Liver (tissue), 9 donors: ENCODE results near the gene B4GALT2. TPM values are rescaled to one million over a fixed set of nuclear protein-coding genes. Genes with fewer than 3 reads are reported as not detected.

Experiments used
- DNase-seq: peaks from one replicate; pipeline ENCODE4 v3.0.0-alpha.2; 2017; ENCODE audit warnings: low spot score
- H3K27ac ChIP-seq, 2 donors: one replicate each; pipeline ENCODE4 v1.7.0; 2013; ENCODE audit warnings: inconsistent platforms in 2 of 2, low read length in 2 of 2, control low read depth in 1 of 2, low read depth in 1 of 2, mild to moderate bottlenecking in 1 of 2
- H3K27me3 ChIP-seq, 4 donors: one replicate each; pipeline versions ENCODE4 v1.6.1 to v1.7.0; 2013; ENCODE audit warnings: low read length in 3 of 4, inconsistent platforms in 1 of 4, mild to moderate bottlenecking in 1 of 4, moderate library complexity in 1 of 4; ENCODE audit not compliant: control insufficient read depth in 4 of 4, insufficient read depth in 4 of 4
- H3K36me3 ChIP-seq, 4 donors: one replicate each; pipeline versions ENCODE4 v1.6.1 to v1.7.0; 2013; ENCODE audit warnings: low read length in 3 of 4, mild to moderate bottlenecking in 3 of 4, low read depth in 1 of 4, moderate library complexity in 1 of 4; ENCODE audit not compliant: control insufficient read depth in 4 of 4, insufficient read depth in 3 of 4
- H3K4me1 ChIP-seq, 4 donors: one replicate each; pipeline versions ENCODE4 v1.6.1 to v1.7.0; 2013; ENCODE audit warnings: low read length in 3 of 4, mild to moderate bottlenecking in 3 of 4, moderate library complexity in 1 of 4; ENCODE audit not compliant: control insufficient read depth in 4 of 4, insufficient read depth in 4 of 4
- H3K4me3 ChIP-seq, 3 donors: one replicate each; pipeline versions ENCODE4 v1.6.1 to v1.7.0; 2013; ENCODE audit warnings: low read length in 3 of 3, control low read depth in 1 of 3, low read depth in 1 of 3, mild to moderate bottlenecking in 1 of 3
- H3K9ac ChIP-seq, 2 donors: one replicate each; pipeline ENCODE4 v1.7.0; 2013; ENCODE audit warnings: low read length in 2 of 2, mild to moderate bottlenecking in 2 of 2, moderate library complexity in 2 of 2, control low read depth in 1 of 2, low read depth in 1 of 2
- H3K9me3 ChIP-seq, 4 donors: one replicate each; pipeline versions ENCODE4 v1.6.1 to v1.7.0; 2013; ENCODE audit warnings: low read length in 3 of 4; ENCODE audit not compliant: control insufficient read depth in 4 of 4
- EGR1 ChIP-seq, 2 donors: IDR thresholded peaks; 2 replicates each; pipeline ENCODE4 v1.6.1; 2016 to 2018; ENCODE audit warnings: antibody characterized with exemption in 2 of 2, low read depth in 2 of 2
- FOXA1 ChIP-seq: IDR thresholded peaks from 2 replicates; pipeline ENCODE4 v1.6.1; 2016; ENCODE audit warnings: antibody characterized with exemption
- FOXA2 ChIP-seq: IDR thresholded peaks from 2 replicates; pipeline ENCODE4 v1.6.1; 2016; ENCODE audit warnings: antibody characterized with exemption
- GABPA ChIP-seq, 2 donors: IDR thresholded peaks in 1 of 2; conservative IDR thresholded peaks in 1 of 2; 2 replicates each; pipeline ENCODE4 v1.6.1; 2016; ENCODE audit warnings: antibody characterized with exemption in 2 of 2, mild to moderate bottlenecking in 1 of 2, moderate library complexity in 1 of 2
- HNF4A ChIP-seq, 2 donors: conservative IDR thresholded peaks; 2 replicates each; pipeline ENCODE4 v1.6.1; 2016; ENCODE audit warnings: antibody characterized with exemption in 2 of 2, mild to moderate bottlenecking in 2 of 2
- HNF4G ChIP-seq: IDR thresholded peaks from 2 replicates; pipeline ENCODE4 v1.6.1; 2016; ENCODE audit warnings: antibody characterized with exemption
- JUND ChIP-seq, 2 donors: IDR thresholded peaks; 2 replicates each; pipeline ENCODE4 v1.6.1; 2016; ENCODE audit warnings: antibody characterized with exemption in 2 of 2
- NR2F2 ChIP-seq: IDR thresholded peaks from 2 replicates; pipeline ENCODE4 v1.6.1; 2016; ENCODE audit warnings: antibody characterized with exemption
- RAD21 ChIP-seq, 2 donors: IDR thresholded peaks; 2 replicates each; pipeline ENCODE4 v1.6.1; 2016; ENCODE audit warnings: antibody characterized with exemption in 2 of 2, mild to moderate bottlenecking in 2 of 2
- RXRA ChIP-seq, 2 donors: IDR thresholded peaks; 2 replicates each; pipeline ENCODE4 v1.6.1; 2017 to 2018; ENCODE audit warnings: antibody characterized with exemption in 2 of 2, mild to moderate bottlenecking in 1 of 2
- SP1 ChIP-seq: IDR thresholded peaks from 2 replicates; pipeline ENCODE4 v1.6.1; 2018; ENCODE audit warnings: antibody characterized with exemption, mild to moderate bottlenecking
- TAF1 ChIP-seq: conservative IDR thresholded peaks from 2 replicates; pipeline ENCODE4 v1.6.1; 2016; ENCODE audit warnings: antibody characterized with exemption, mild to moderate bottlenecking
- YY1 ChIP-seq: IDR thresholded peaks from 2 replicates; pipeline ENCODE4 v1.6.1; 2016; ENCODE audit warnings: antibody characterized with exemption, mild to moderate bottlenecking
- WGBS: extraction: QIAGEN DNeasy Blood & Tissue Kit; methylation state at CpG from one replicate; pipeline ENCODE4 v1.1.7; 2013; 5-methylcytosine and 5-hydroxymethylcytosine counted together
- polyA plus RNA-seq, 2 donors: library from polyadenylated mRNA; stranded (reverse) in 1 of 2; unstranded in 1 of 2; fragments of 200-250 nt in 1 of 2; fragments of >200 nt in 1 of 2; fragmentation: Nextera tagmentation in 1 of 2; extraction: Ambion mirVana in 1 of 2; gene quantifications; one replicate each; pipeline versions ENCODE4 v1.2.1 to v1.2.3, GENCODE V29; 2013 to 2015
- total RNA-seq, 2 donors: library from RNA; depleted of rRNA; stranded (reverse); fragments of >200 nt; gene quantifications; one replicate each; pipeline ENCODE4 v1.2.3, GENCODE V29; 2014
- TF ChIP-seq, protein P1 (sequence below): IDR thresholded peaks from 2 replicates; pipeline ENCODE4 v1.6.1; 2016; ENCODE audit warnings: antibody characterized with exemption
- TF ChIP-seq, protein P2 (sequence below): IDR thresholded peaks from 2 replicates; pipeline ENCODE4 v1.6.1; 2016; ENCODE audit warnings: antibody characterized with exemption
- TF ChIP-seq, protein P3 (sequence below): IDR thresholded peaks from 2 replicates; pipeline ENCODE4 v1.6.1; 2016; ENCODE audit warnings: antibody characterized with exemption
- TF ChIP-seq, protein P4 (sequence below): fragments of 150-350 bp; IDR thresholded peaks from 2 replicates; pipeline ENCODE4 v1.5.1; 2017; ENCODE audit warnings: improper control_type of control experiment, low read depth, low read length; ENCODE audit not compliant: missing input control
- donor health status: healthy.
- donor health status: healthy.
- donor health status: healthy.
- donor health status: healthy.
- donor health status: healthy.

The B4GALT2 gene
- total and polyA plus RNA-seq, 4 donors: 2.9 to 31.5 (median 16.1) TPM

GRCh38 chr1:44031252-44032169, 52.5 kb downstream of the B4GALT2 start, which contains the start of gene SLC6A9:
Gene SLC6A9 (minus strand): TSS chr1:44031462. CDS start chr1:44024277, 7,185 bp downstream.
- Histone ChIP-seq H3K4me3 (peak within 1 kb of the TSS; percentile 35 to 73 (median 72)), H3K9me3 (no peaks in the 10 kb centered on the region), H3K27me3 (no peaks in the 10 kb centered on the region), H3K4me1 (peaks cover 3 to 32% (median 10%) of the 10 kb centered on the region in 4 donors), H3K9ac (no peak within 1 kb of the TSS), H3K36me3 (no peaks in the 10 kb centered on the region), H3K27ac (peak within 1 kb of the TSS; percentile 51 to 72)
- peak; percentile 69 for DNase-seq
- 20% methylated on average over 40 of the region's 40 CpGs for WGBS
- no peak for TF ChIP-seq HNF4G
- peak in 1 of 2 donors; percentile 5 for TF ChIP-seq RAD21 (IDR thresholded peaks at IDR 0.05)

DNA sequence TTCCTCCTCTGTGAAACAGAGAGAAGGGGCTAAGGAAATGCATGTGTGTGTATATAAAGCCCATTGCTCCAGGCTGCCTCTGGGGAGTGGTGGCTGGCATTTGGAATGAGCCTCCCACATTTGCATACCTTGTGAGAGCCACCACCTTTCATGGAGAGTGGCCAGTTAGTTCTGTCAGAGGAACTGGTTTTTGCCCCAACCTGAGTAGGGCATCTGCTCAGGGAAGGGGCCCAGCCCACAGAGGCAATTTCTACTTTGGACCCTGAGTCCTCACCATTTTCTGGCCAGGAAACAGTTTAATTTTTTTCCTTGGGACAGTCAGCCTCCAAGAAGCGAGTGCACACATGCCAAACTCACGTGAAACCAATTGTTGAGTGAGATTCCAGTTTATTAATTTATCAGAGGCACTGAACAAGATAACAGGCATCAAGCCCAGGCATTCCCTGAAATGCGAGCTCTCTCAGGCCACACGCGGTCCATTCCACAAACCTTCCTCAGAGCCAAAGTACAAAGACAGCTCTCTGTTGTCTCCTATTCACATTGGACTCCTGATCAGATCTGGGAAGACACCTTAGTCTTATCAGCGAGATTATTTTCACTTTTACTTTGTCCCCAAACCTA, 53.3 kb downstream of the B4GALT2 start:
- no peak for TF ChIP-seq GABPA (IDR thresholded peaks at IDR 0.05 in 1 of 2, conservative IDR thresholded peaks at IDR 0.05 in 1 of 2)
- TF ChIP-seq, protein P1, sequence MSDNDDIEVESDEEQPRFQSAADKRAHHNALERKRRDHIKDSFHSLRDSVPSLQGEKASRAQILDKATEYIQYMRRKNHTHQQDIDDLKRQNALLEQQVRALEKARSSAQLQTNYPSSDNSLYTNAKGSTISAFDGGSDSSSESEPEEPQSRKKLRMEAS: no peak
- TF ChIP-seq YY1: no peak
- no peak for TF ChIP-seq RAD21 (IDR thresholded peaks at IDR 0.05)
- TF ChIP-seq TAF1: no peak
- TF ChIP-seq EGR1 (IDR thresholded peaks at IDR 0.05; ENCODE audit: low read depth in 2 of 2): no peak
- no peak for TF ChIP-seq JUND (IDR thresholded peaks at IDR 0.05)
- TF ChIP-seq FOXA1: no peak
- TF ChIP-seq HNF4G: no peak
- TF ChIP-seq SP1: peak; percentile 18
- no peak for TF ChIP-seq FOXA2
- no peak for TF ChIP-seq RXRA (IDR thresholded peaks at IDR 0.05)
- TF ChIP-seq HNF4A (conservative IDR thresholded peaks at IDR 0.05): peak in 1 of 2 donors; percentile 15
- TF ChIP-seq, protein P2, sequence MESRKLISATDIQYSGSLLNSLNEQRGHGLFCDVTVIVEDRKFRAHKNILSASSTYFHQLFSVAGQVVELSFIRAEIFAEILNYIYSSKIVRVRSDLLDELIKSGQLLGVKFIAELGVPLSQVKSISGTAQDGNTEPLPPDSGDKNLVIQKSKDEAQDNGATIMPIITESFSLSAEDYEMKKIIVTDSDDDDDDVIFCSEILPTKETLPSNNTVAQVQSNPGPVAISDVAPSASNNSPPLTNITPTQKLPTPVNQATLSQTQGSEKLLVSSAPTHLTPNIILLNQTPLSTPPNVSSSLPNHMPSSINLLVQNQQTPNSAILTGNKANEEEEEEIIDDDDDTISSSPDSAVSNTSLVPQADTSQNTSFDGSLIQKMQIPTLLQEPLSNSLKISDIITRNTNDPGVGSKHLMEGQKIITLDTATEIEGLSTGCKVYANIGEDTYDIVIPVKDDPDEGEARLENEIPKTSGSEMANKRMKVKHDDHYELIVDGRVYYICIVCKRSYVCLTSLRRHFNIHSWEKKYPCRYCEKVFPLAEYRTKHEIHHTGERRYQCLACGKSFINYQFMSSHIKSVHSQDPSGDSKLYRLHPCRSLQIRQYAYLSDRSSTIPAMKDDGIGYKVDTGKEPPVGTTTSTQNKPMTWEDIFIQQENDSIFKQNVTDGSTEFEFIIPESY: no peak
- TF ChIP-seq, protein P3, sequence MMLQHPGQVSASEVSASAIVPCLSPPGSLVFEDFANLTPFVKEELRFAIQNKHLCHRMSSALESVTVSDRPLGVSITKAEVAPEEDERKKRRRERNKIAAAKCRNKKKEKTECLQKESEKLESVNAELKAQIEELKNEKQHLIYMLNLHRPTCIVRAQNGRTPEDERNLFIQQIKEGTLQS: no peak
- TF ChIP-seq, protein P4, sequence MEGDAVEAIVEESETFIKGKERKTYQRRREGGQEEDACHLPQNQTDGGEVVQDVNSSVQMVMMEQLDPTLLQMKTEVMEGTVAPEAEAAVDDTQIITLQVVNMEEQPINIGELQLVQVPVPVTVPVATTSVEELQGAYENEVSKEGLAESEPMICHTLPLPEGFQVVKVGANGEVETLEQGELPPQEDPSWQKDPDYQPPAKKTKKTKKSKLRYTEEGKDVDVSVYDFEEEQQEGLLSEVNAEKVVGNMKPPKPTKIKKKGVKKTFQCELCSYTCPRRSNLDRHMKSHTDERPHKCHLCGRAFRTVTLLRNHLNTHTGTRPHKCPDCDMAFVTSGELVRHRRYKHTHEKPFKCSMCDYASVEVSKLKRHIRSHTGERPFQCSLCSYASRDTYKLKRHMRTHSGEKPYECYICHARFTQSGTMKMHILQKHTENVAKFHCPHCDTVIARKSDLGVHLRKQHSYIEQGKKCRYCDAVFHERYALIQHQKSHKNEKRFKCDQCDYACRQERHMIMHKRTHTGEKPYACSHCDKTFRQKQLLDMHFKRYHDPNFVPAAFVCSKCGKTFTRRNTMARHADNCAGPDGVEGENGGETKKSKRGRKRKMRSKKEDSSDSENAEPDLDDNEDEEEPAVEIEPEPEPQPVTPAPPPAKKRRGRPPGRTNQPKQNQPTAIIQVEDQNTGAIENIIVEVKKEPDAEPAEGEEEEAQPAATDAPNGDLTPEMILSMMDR: no peak
- no peak for TF ChIP-seq NR2F2
- Histone ChIP-seq H3K4me1 (peaks cover 3 to 32% (median 10%) of the 10 kb centered on the region in 4 donors), H3K27me3 (no peaks in the 10 kb centered on the region), H3K27ac (no peak overlapping the region), H3K9me3 (no peaks in the 10 kb centered on the region), H3K36me3 (no peaks in the 10 kb centered on the region), H3K9ac (no peak overlapping the region), H3K4me3 (no peak overlapping the region)
- DNase-seq: no peak
- WGBS: 52% methylated on average over 6 of the region's 6 CpGs
